ENCODE data around the gene NT5E. TPM values are rescaled to one million over a fixed set of nuclear protein-coding genes. Genes with fewer than 3 reads are reported as not detected.
A peak's percentile ranks its signal among the peaks of the same experiment; 100 is the strongest.
"Not testable (repeated sequence)": the region's sequence is repeated elsewhere in the genome, so short reads cannot be mapped to it uniquely, and the experiment has no call there.

NT5E gene
- total RNA-seq, 1 experiment from 2014 or later = 112 TPM

GRCh38 chr6:85498596-85499258 lies 48.8 kb downstream of the NT5E start:
- ChIA-PET CTCF (interaction anchor here (0.6 to 2.6 kb wide), 7 partner anchors 15 to 1070 kb away, joined by 3 to 20 read pairs (median 3); no protein-coding TSS in a partner anchor), POLR2A (interaction anchor here (0.9 to 1.3 kb wide), 2 partner anchors 9 to 27 kb away, joined by 3 read pairs; no protein-coding TSS in a partner anchor)
- DNase-seq (ENCODE audit: unreplicated experiment) = peak; percentile 97
- Mint-ChIP-seq H3K27me3 (ENCODE audit: insufficient read depth, unreplicated experiment) (no peaks in the 10 kb centered on the region), H3K4me3 (ENCODE audit: unreplicated experiment) (no peak overlapping the region), H3K9me3 (ENCODE audit: unreplicated experiment) (peaks cover 6% of the 10 kb centered on the region), H3K36me3 (ENCODE audit: insufficient read depth, unreplicated experiment) (peaks cover 7% of the 10 kb centered on the region), H3K4me1 (ENCODE audit: insufficient read depth, unreplicated experiment) (peaks cover 32% of the 10 kb centered on the region), H3K27ac (ENCODE audit: low read depth, unreplicated experiment) (no peak overlapping the region)
- TF ChIP-seq CTCF (IDR thresholded peaks at IDR 0.05; ENCODE audit: unreplicated experiment) = no peak
- intact Hi-C loops (cut with micrococcal nuclease) = no loop called here
- no TSS peak for BruUV-seq (replicated peaks)

- ChIA-PET POLR2A (interaction anchor here (0.6 kb wide), 1 partner anchor 8 kb away, joined by 3 read pairs; no protein-coding TSS in a partner anchor), CTCF (interaction anchor here (0.6 to 1.4 kb wide), 3 partner anchors 24 to 736 kb away, joined by 3 to 6 read pairs (median 6); no protein-coding TSS in a partner anchor)
- TF ChIP-seq CTCF (IDR thresholded peaks at IDR 0.05; ENCODE audit: unreplicated experiment) = no peak
- Mint-ChIP-seq H3K9me3 (ENCODE audit: unreplicated experiment) (no peaks in the 10 kb centered on the region), H3K36me3 (ENCODE audit: insufficient read depth, unreplicated experiment) (peaks cover 52% of the 10 kb centered on the region), H3K4me1 (ENCODE audit: insufficient read depth, unreplicated experiment) (no peaks in the 10 kb centered on the region), H3K4me3 (ENCODE audit: unreplicated experiment) (no peak overlapping the region), H3K27ac (ENCODE audit: low read depth, unreplicated experiment) (no peak overlapping the region), H3K27me3 (ENCODE audit: insufficient read depth, unreplicated experiment) (no peaks in the 10 kb centered on the region)
- DNase-seq (ENCODE audit: unreplicated experiment) = no peak
- intact Hi-C loops (cut with micrococcal nuclease) = no loop called here
- no TSS peak for BruUV-seq (replicated peaks)
Observed at GRCh38 chr6:85506441-85507093, 56.7 kb downstream of the NT5E start.

- POLR2A ChIA-PET = interaction anchor here (0.7 to 1.6 kb wide), 7 partner anchors 15 to 162 kb away, joined by 3 to 6 read pairs (median 3); no protein-coding TSS in a partner anchor
- CTCF ChIA-PET = interaction anchor here (0.7 kb wide), 2 partner anchors 11 to 1446 kb away, joined by 3 to 5 read pairs; no protein-coding TSS in a partner anchor
- no peaks in the 10 kb centered on the region for H3K27me3 Mint-ChIP-seq (ENCODE audit: insufficient read depth, unreplicated experiment)
- intact Hi-C loops (cut with micrococcal nuclease) = no loop called here
- no peaks in the 10 kb centered on the region for H3K9me3 Mint-ChIP-seq (ENCODE audit: unreplicated experiment)
- DNase-seq (ENCODE audit: unreplicated experiment) = peak; percentile 35
- no peak overlapping the region for H3K27ac Mint-ChIP-seq (ENCODE audit: low read depth, unreplicated experiment)
- H3K4me3 Mint-ChIP-seq (ENCODE audit: unreplicated experiment) = no peak overlapping the region
- TF ChIP-seq CTCF (IDR thresholded peaks at IDR 0.05; ENCODE audit: unreplicated experiment) = no peak
- BruUV-seq (replicated peaks) = no TSS peak
- H3K4me1 Mint-ChIP-seq (ENCODE audit: insufficient read depth, unreplicated experiment) = peaks cover 6% of the 10 kb centered on the region
- H3K36me3 Mint-ChIP-seq (ENCODE audit: insufficient read depth, unreplicated experiment) = peaks cover 59% of the 10 kb centered on the region
Observed at GRCh38 chr6:85516168-85516567, 66.3 kb downstream of the NT5E start.

GRCh38 chr6:85524281-85524680 lies 74.4 kb downstream of the NT5E start:
- H3K4me1 Mint-ChIP-seq (ENCODE audit: insufficient read depth, unreplicated experiment); H3K27me3 Mint-ChIP-seq (ENCODE audit: insufficient read depth, unreplicated experiment); BruUV-seq (replicated peaks); intact Hi-C loops (cut with micrococcal nuclease); DNase-seq (ENCODE audit: unreplicated experiment); H3K4me3 Mint-ChIP-seq (ENCODE audit: unreplicated experiment); H3K9me3 Mint-ChIP-seq (ENCODE audit: unreplicated experiment): not testable (repeated sequence)
- Mint-ChIP-seq H3K27ac (ENCODE audit: low read depth, unreplicated experiment) (peak overlapping the region; percentile 40), H3K36me3 (ENCODE audit: insufficient read depth, unreplicated experiment) (peaks cover 70% of the 10 kb centered on the region)
- CTCF ChIA-PET = interaction anchor here (0.5 to 4.0 kb wide), 3 partner anchors 13 to 1484 kb away, joined by 3 to 24 read pairs (median 6); no protein-coding TSS in a partner anchor
- POLR2A ChIA-PET = interaction anchor here (0.6 to 0.7 kb wide), 2 partner anchors 58 to 70 kb away, joined by 4 to 5 read pairs; no protein-coding TSS in a partner anchor
